ENCODE measurements around the gene CADM2. TPM values are rescaled to one million over a fixed set of nuclear protein-coding genes. Genes with fewer than 3 reads are reported as not detected.

CADM2 gene
- total RNA-seq, 1 experiment from 2014 or later: 10.9 TPM

GRCh38 chr3:85077018-85077417 lies 118.2 kb downstream of the CADM2 start:
- H3K23me2 ChIP-seq (ENCODE audit: insufficient read length, low read depth, low read length, poor library complexity, severe bottlenecking): no peaks in the 10 kb centered on the region
- H3K36me3 Mint-ChIP-seq (ENCODE audit: insufficient read depth in 1 of 3, low read depth in 3 of 3): no peaks in the 10 kb centered on the region
- H2BK15ac ChIP-seq (ENCODE audit: low read depth, low read length): no peak overlapping the region
- no peak overlapping the region for H4K5ac ChIP-seq (ENCODE audit: insufficient read length, low read depth, low read length)
- no peaks in the 10 kb centered on the region for H3K79me2 ChIP-seq (ENCODE audit: insufficient read depth, low read length)
- H3K4me2 ChIP-seq (ENCODE audit: insufficient read depth, insufficient read length, low read length): no peak overlapping the region
- H3K9me3 ChIP-seq (ENCODE audit: control insufficient read depth, low read depth, low read length): no peaks in the 10 kb centered on the region
- no CpG with 5 or more reads among the region's 1 CpG for WGBS (ENCODE audit: extremely low coverage, insufficient read length, low lambda C conversion rate)
- no peak overlapping the region for H4K8ac ChIP-seq (replicated peaks; ENCODE audit: insufficient read length, low read depth, low read length)
- no peak overlapping the region for H3K18ac ChIP-seq (ENCODE audit: insufficient read length, low read depth, low read length)
- H3K4me1 ChIP-seq (ENCODE audit: insufficient read depth, low read length): no peaks in the 10 kb centered on the region
- H3K79me1 ChIP-seq (ENCODE audit: insufficient read depth, low read depth, low read length, poor library complexity, severe bottlenecking): no peaks in the 10 kb centered on the region
- H3K14ac ChIP-seq (ENCODE audit: insufficient read depth, low read length): no peak overlapping the region
- H3K56ac ChIP-seq (ENCODE audit: insufficient read length, low read depth, low read length): no peak overlapping the region
- H3K23ac ChIP-seq (ENCODE audit: insufficient read length, low read depth, low read length): no peak overlapping the region
- no peak overlapping the region for H2AFZ ChIP-seq (ENCODE audit: low read length)
- H2BK12ac ChIP-seq (ENCODE audit: insufficient read length, low read depth, low read length): no peak overlapping the region
- H3K9ac ChIP-seq (ENCODE audit: extremely low read depth, insufficient read length, low read length): no peak overlapping the region
- H3T11ph ChIP-seq (ENCODE audit: low read length): no peak overlapping the region
- DNase-seq: no peak
- no peak for TF ChIP-seq CTCF (conservative IDR thresholded peaks at IDR 0.05)
- H3K27me3 Mint-ChIP-seq (ENCODE audit: low read depth): no peaks in the 10 kb centered on the region
- H3K27me3 ChIP-seq (ENCODE audit: insufficient read depth, low read length): no peaks in the 10 kb centered on the region
- H3K27ac Mint-ChIP-seq: no peak overlapping the region
- H3K9me3 Mint-ChIP-seq: no peaks in the 10 kb centered on the region
- H4K91ac ChIP-seq (ENCODE audit: insufficient read length, low read depth, low read length): no peak overlapping the region
- H3K4ac ChIP-seq (ENCODE audit: low read depth, low read length): no peak overlapping the region
- no peak overlapping the region for H2AK5ac ChIP-seq (ENCODE audit: insufficient read length, low read length)
- H3K27ac ChIP-seq (ENCODE audit: insufficient read length, low read depth, low read length): no peak overlapping the region
- no peak overlapping the region for H2BK5ac ChIP-seq (ENCODE audit: insufficient read length, low read length)
- H4K20me1 ChIP-seq (ENCODE audit: control insufficient read depth, insufficient read depth, insufficient read length): no peaks in the 10 kb centered on the region
- H2BK20ac ChIP-seq (ENCODE audit: low read depth, low read length, poor library complexity, severe bottlenecking): no peak overlapping the region
- H2BK120ac ChIP-seq (ENCODE audit: low read depth, low read length, poor library complexity, severe bottlenecking): no peak overlapping the region
- H3K4me3 Mint-ChIP-seq: no peak overlapping the region
- peaks cover 25 to 31% of the 10 kb centered on the region in 2 experiments for H3K4me1 Mint-ChIP-seq

All from H9 (cell line).